ENCODE data around the gene ZDHHC17.

ZDHHC17 gene

GRCh38 chr12:76879710-76880518, 116.0 kb downstream of the ZDHHC17 start:
- DNase-seq: no peak

- no peak for DNase-seq
These were observed 116.7 kb downstream of the ZDHHC17 start for GRCh38 chr12:76880519-76881023.

- no peak for DNase-seq
These were observed 117.2 kb downstream of the ZDHHC17 start for GRCh38 chr12:76881142-76881541.

GRCh38 chr12:76882367-76882766, 118.5 kb downstream of the ZDHHC17 start:
- no peak for DNase-seq

- no peak for DNase-seq
These were observed 119.2 kb downstream of the ZDHHC17 start for GRCh38 chr12:76883151-76883550.

GRCh38 chr12:76883811-76884210, 119.9 kb downstream of the ZDHHC17 start:
- DNase-seq: no peak

GRCh38 chr12:76888775-76889174, 124.9 kb downstream of the ZDHHC17 start:
- no peak for DNase-seq

- DNase-seq: peak; percentile 73
These were observed 126.5 kb downstream of the ZDHHC17 start for GRCh38 chr12:76890151-76891143.

- DNase-seq: no peak
These were observed 127.7 kb downstream of the ZDHHC17 start for GRCh38 chr12:76891609-76892008.

GRCh38 chr12:76895796-76896195, 131.9 kb downstream of the ZDHHC17 start:
- no peak for DNase-seq

- no peak for DNase-seq
These were observed 132.4 kb downstream of the ZDHHC17 start for GRCh38 chr12:76896274-76896673.

GRCh38 chr12:76898442-76898841, 134.5 kb downstream of the ZDHHC17 start:
- no peak for DNase-seq

GRCh38 chr12:76899522-76899921, 135.6 kb downstream of the ZDHHC17 start:
- DNase-seq: no peak

GRCh38 chr12:76901628-76902380, 137.9 kb downstream of the ZDHHC17 start:
- no peak for DNase-seq
